Endothelial cell of hepatic sinusoid (primary cell): ENCODE data around the gene SERPINF2.
"Not testable (repeated sequence)": the region's sequence is repeated elsewhere in the genome, so short reads cannot be mapped to it uniquely, and the experiment has no call there.

ENCODE experiments used
- in situ Hi-C: cut with HindIII; loops from 2 replicates; pipeline ENCODE4 v1.10.0; 2017; ENCODE audit warnings: low sequenced_read_pairs

The SERPINF2 gene

GRCh38 chr17:1732833-1733321 is 9.8 kb upstream of the SERPINF2 start:
- in situ Hi-C loops: loop anchor here (5.0 kb wide), 1 partner anchor 34 kb away; no protein-coding TSS in a partner anchor

GRCh38 chr17:1733759-1734158 is 8.9 kb upstream of the SERPINF2 start:
- in situ Hi-C loops: loop anchor here (5.0 kb wide), 1 partner anchor 34 kb away; no protein-coding TSS in a partner anchor

GRCh38 chr17:1735418-1735817 is 7.3 kb upstream of the SERPINF2 start:
- in situ Hi-C loops: no loop called here

GRCh38 chr17:1735834-1736347 is 6.8 kb upstream of the SERPINF2 start:
- in situ Hi-C loops: no loop called here

GRCh38 chr17:1736348-1737281 is 6.1 kb upstream of the SERPINF2 start:
- in situ Hi-C loops: no loop called here

GRCh38 chr17:1737531-1738291 is 5.0 kb upstream of the SERPINF2 start:
- in situ Hi-C loops: no loop called here

GRCh38 chr17:1741899-1742298 is 772 bp upstream of the SERPINF2 start:
- in situ Hi-C loops: not testable (repeated sequence)

- in situ Hi-C loops: no loop called here
Observed at GRCh38 chr17:1743088-1743439, 393 bp downstream of the SERPINF2 start.

- in situ Hi-C loops: no loop called here
Observed at GRCh38 chr17:1744551-1745512, 2.2 kb downstream of the SERPINF2 start.

GRCh38 chr17:1745513-1746020 is 2.9 kb downstream of the SERPINF2 start:
- in situ Hi-C loops: no loop called here

- in situ Hi-C loops: no loop called here
Observed at GRCh38 chr17:1746975-1747543, 4.4 kb downstream of the SERPINF2 start.

- in situ Hi-C loops: no loop called here
Observed at GRCh38 chr17:1750628-1751027, 8.0 kb downstream of the SERPINF2 start.

GRCh38 chr17:1752425-1753262 is 10.0 kb downstream of the SERPINF2 start:
- in situ Hi-C loops: no loop called here

- in situ Hi-C loops: no loop called here
Observed at GRCh38 chr17:1753767-1754429, 11.2 kb downstream of the SERPINF2 start.

GRCh38 chr17:1754430-1755112 is 11.9 kb downstream of the SERPINF2 start:
- in situ Hi-C loops: no loop called here

GRCh38 chr17:1755252-1755826 is 12.7 kb downstream of the SERPINF2 start:
- in situ Hi-C loops: no loop called here

- in situ Hi-C loops: no loop called here
Observed at GRCh38 chr17:1755827-1756262, 13.2 kb downstream of the SERPINF2 start.
